H9 (cell line): Measurements from ENCODE around the gene CEP112. TPM values are rescaled to one million over a fixed set of nuclear protein-coding genes. Genes with fewer than 3 reads are reported as not detected.

Source experiments
- DNase-seq: peaks from one replicate; pipeline ENCODE4 v3.0.0-alpha.2; 2017
- H2AFZ ChIP-seq: one replicate; pipeline ENCODE4 v1.6.1; 2013; ENCODE audit warnings: mild to moderate bottlenecking, low read length, control low read depth, moderate library complexity
- H2AK5ac ChIP-seq: 2 replicates; pipeline ENCODE4 v1.6.1; 2013; ENCODE audit warnings: low read length, control low read depth, mixed read lengths; ENCODE audit not compliant: insufficient read length
- H2BK120ac ChIP-seq: one replicate; pipeline ENCODE4 v1.6.1; 2013; ENCODE audit warnings: low read depth, mild to moderate bottlenecking, low read length, control low read depth, inconsistent platforms; ENCODE audit not compliant: poor library complexity, severe bottlenecking
- H2BK12ac ChIP-seq: 2 replicates; pipeline ENCODE4 v1.6.1; 2013; ENCODE audit warnings: low read length, control low read depth, mixed read lengths, low read depth; ENCODE audit not compliant: insufficient read length
- H2BK15ac ChIP-seq: 2 replicates; pipeline ENCODE4 v1.6.1; 2013; ENCODE audit warnings: low read depth, low read length, control low read depth
- H2BK20ac ChIP-seq: one replicate; pipeline ENCODE4 v1.6.1; 2013; ENCODE audit warnings: low read depth, mild to moderate bottlenecking, low read length, control low read depth, inconsistent platforms; ENCODE audit not compliant: poor library complexity, severe bottlenecking
- H2BK5ac ChIP-seq: 2 replicates; pipeline ENCODE4 v1.6.1; 2013; ENCODE audit warnings: low read length, control low read depth, mixed read lengths; ENCODE audit not compliant: insufficient read length
- H3K14ac ChIP-seq: 2 replicates; pipeline ENCODE4 v1.6.1; 2013; ENCODE audit warnings: low read length, control low read depth; ENCODE audit not compliant: insufficient read depth
- H3K18ac ChIP-seq: 2 replicates; pipeline ENCODE4 v1.6.1; 2013; ENCODE audit warnings: low read depth, mild to moderate bottlenecking, mixed read lengths, low read length, control low read depth; ENCODE audit not compliant: insufficient read length
- H3K23ac ChIP-seq: 2 replicates; pipeline ENCODE4 v1.6.1; 2013; ENCODE audit warnings: low read length, control low read depth, mixed read lengths, low read depth; ENCODE audit not compliant: insufficient read length
- H3K23me2 ChIP-seq: 2 replicates; pipeline ENCODE4 v1.6.1; 2013; ENCODE audit warnings: low read depth, mild to moderate bottlenecking, mixed read lengths, low read length, control low read depth; ENCODE audit not compliant: insufficient read length, poor library complexity, severe bottlenecking
- H3K27ac ChIP-seq: 2 replicates; pipeline ENCODE4 v1.5.1; 2013; ENCODE audit warnings: low read length, control low read depth, mixed read lengths, low read depth; ENCODE audit not compliant: insufficient read length
- H3K27me3 ChIP-seq: 2 replicates; pipeline ENCODE4 v1.6.1; 2013; ENCODE audit warnings: low read length, control low read depth, inconsistent platforms; ENCODE audit not compliant: insufficient read depth
- H3K4ac ChIP-seq: 2 replicates; pipeline ENCODE4 v1.6.1; 2013; ENCODE audit warnings: low read depth, mild to moderate bottlenecking, control low read depth, inconsistent platforms, low read length, moderate library complexity
- H3K4me1 ChIP-seq: 2 replicates; pipeline ENCODE4 v1.6.1; 2013; ENCODE audit warnings: low read length, control low read depth, inconsistent platforms; ENCODE audit not compliant: insufficient read depth
- H3K4me2 ChIP-seq: 2 replicates; pipeline ENCODE4 v1.6.1; 2013; ENCODE audit warnings: low read length, control low read depth, mixed read lengths; ENCODE audit not compliant: insufficient read length, insufficient read depth
- H3K56ac ChIP-seq: 2 replicates; pipeline ENCODE4 v1.6.1; 2013; ENCODE audit warnings: low read depth, mild to moderate bottlenecking, mixed read lengths, low read length, control low read depth; ENCODE audit not compliant: insufficient read length
- H3K79me1 ChIP-seq: 2 replicates; pipeline ENCODE4 v1.6.1; 2013; ENCODE audit warnings: low read depth, mild to moderate bottlenecking, moderate library complexity, low read length, control low read depth, inconsistent platforms; ENCODE audit not compliant: insufficient read depth, poor library complexity, severe bottlenecking
- H3K79me2 ChIP-seq: 2 replicates; pipeline ENCODE4 v1.6.1; 2013; ENCODE audit warnings: low read length, control low read depth, inconsistent platforms; ENCODE audit not compliant: insufficient read depth
- H3K9ac ChIP-seq: 2 replicates; pipeline ENCODE4 v1.6.1; 2013; ENCODE audit warnings: low read length, control low read depth, mixed read lengths; ENCODE audit not compliant: insufficient read length; ENCODE audit errors: extremely low read depth
- H3K9me3 ChIP-seq: one replicate; pipeline ENCODE4 v1.6.1; 2013; ENCODE audit warnings: low read depth, low read length, inconsistent platforms; ENCODE audit not compliant: control insufficient read depth
- H3T11ph ChIP-seq: one replicate; pipeline ENCODE4 v1.6.1; 2013; ENCODE audit warnings: mild to moderate bottlenecking, low read length, control low read depth, inconsistent platforms
- H4K20me1 ChIP-seq: one replicate; pipeline ENCODE4 v1.6.1; 2013; ENCODE audit not compliant: control insufficient read depth, insufficient read length, insufficient read depth
- H4K5ac ChIP-seq: 2 replicates; pipeline ENCODE4 v1.6.1; 2013; ENCODE audit warnings: low read depth, mild to moderate bottlenecking, mixed read lengths, low read length, control low read depth; ENCODE audit not compliant: insufficient read length
- H4K8ac ChIP-seq: replicated peaks from 2 replicates; pipeline ENCODE4 v1.6.1; 2013; ENCODE audit warnings: low read length, control low read depth, mixed read lengths, low read depth; ENCODE audit not compliant: insufficient read length
- H4K91ac ChIP-seq: 2 replicates; pipeline ENCODE4 v1.6.1; 2013; ENCODE audit warnings: low read depth, mild to moderate bottlenecking, moderate library complexity, mixed read lengths, low read length, control low read depth; ENCODE audit not compliant: insufficient read length
- H3K27ac Mint-ChIP-seq, 3 experiments: 2 replicates in 2 of 3; 3 replicates in 1 of 3; pipeline ENCODE4 v1.8.0; 2020 to 2021; ENCODE audit warnings: mixed read lengths in 3 of 3, mild to moderate bottlenecking in 1 of 3, moderate library complexity in 1 of 3
- H3K27me3 Mint-ChIP-seq: 2 replicates; pipeline ENCODE4 v1.8.0; 2021; ENCODE audit warnings: low read depth, mild to moderate bottlenecking, moderate library complexity, mixed read lengths
- H3K36me3 Mint-ChIP-seq, 3 experiments: 2 replicates in 2 of 3; 3 replicates in 1 of 3; pipeline ENCODE4 v1.8.0; 2020 to 2021; ENCODE audit warnings: low read depth in 3 of 3, mixed read lengths in 3 of 3; ENCODE audit not compliant: insufficient read depth in 1 of 3
- H3K4me1 Mint-ChIP-seq, 2 experiments: 2 replicates each; pipeline ENCODE4 v1.8.0; 2020; ENCODE audit warnings: mixed read lengths in 2 of 2
- H3K4me3 Mint-ChIP-seq, 2 experiments: 2 replicates in 1 of 2; 3 replicates in 1 of 2; pipeline ENCODE4 v1.8.0; 2020 to 2021; ENCODE audit warnings: mild to moderate bottlenecking in 2 of 2, mixed read lengths in 2 of 2, moderate library complexity in 1 of 2
- H3K9me3 Mint-ChIP-seq, 2 experiments: 2 replicates in 1 of 2; 3 replicates in 1 of 2; pipeline ENCODE4 v1.8.0; 2020; ENCODE audit warnings: mild to moderate bottlenecking in 2 of 2, mixed read lengths in 2 of 2, moderate library complexity in 1 of 2
- CTCF ChIP-seq: fragments of 200-600 bp; sonication (generic); conservative IDR thresholded peaks from 3 replicates; pipeline ENCODE4 v1.8.0; 2021; ENCODE audit warnings: antibody characterized with exemption, mild to moderate bottlenecking
- WGBS: extraction: QIAGEN DNeasy Blood & Tissue Kit; methylation state at CpG from one replicate; pipeline ENCODE4 v1.1.7; 2013; ENCODE audit warnings: missing lambda C conversion rate, low lambda C conversion rate, mixed read lengths; ENCODE audit not compliant: insufficient read length; ENCODE audit errors: extremely low coverage; 5-methylcytosine and 5-hydroxymethylcytosine counted together
- total RNA-seq: library from RNA; stranded (reverse); gene quantifications from 2 replicates; pipeline ENCODE4 v1.2.1, GENCODE V29; 2021

CEP112 gene
- total RNA-seq, 1 experiment from 2014 or later: 5.4 TPM

- Histone ChIP-seq H2BK15ac (no peak overlapping the region), H3K23ac (no peak overlapping the region), H3K79me1 (no peaks in the 10 kb centered on the region), H2AK5ac (no peak overlapping the region), H3K27ac (no peak overlapping the region), H4K20me1 (no peaks in the 10 kb centered on the region), H3T11ph (no peak overlapping the region), H2BK12ac (no peak overlapping the region), H2BK20ac (no peak overlapping the region), H4K5ac (no peak overlapping the region), H3K23me2 (no peaks in the 10 kb centered on the region), H2BK120ac (no peak overlapping the region), H3K27me3 (no peaks in the 10 kb centered on the region), H3K9ac (no peak overlapping the region), H3K4ac (no peak overlapping the region), H4K91ac (no peak overlapping the region), H3K4me2 (no peak overlapping the region), H3K14ac (no peak overlapping the region), H2BK5ac (no peak overlapping the region), H2AFZ (no peak overlapping the region), H3K79me2 (no peaks in the 10 kb centered on the region), H3K18ac (no peak overlapping the region), H3K9me3 (no peaks in the 10 kb centered on the region), H3K4me1 (no peaks in the 10 kb centered on the region), H4K8ac (no peak overlapping the region), H3K56ac (no peak overlapping the region)
- H3K27ac Mint-ChIP-seq: no peak overlapping the region
- no peak for TF ChIP-seq CTCF
- peaks cover 5 to 8% of the 10 kb centered on the region in 2 experiments; a peak in 3 of 4 replicates for H3K4me1 Mint-ChIP-seq
- H3K36me3 Mint-ChIP-seq: no peaks in the 10 kb centered on the region; a peak in 2 of 7 replicates
- H3K4me3 Mint-ChIP-seq: no peak overlapping the region
- no CpG with 5 or more reads among the region's 2 CpGs for WGBS
- peaks cover 0 to 2% of the 10 kb centered on the region in 2 experiments; a peak in 1 of 5 replicates for H3K9me3 Mint-ChIP-seq
- DNase-seq: no peak
- H3K27me3 Mint-ChIP-seq: no peaks in the 10 kb centered on the region; the same call in 1 of the 2 replicates
Measured at GRCh38 chr17:65609749-65610148, 582.2 kb downstream of the CEP112 start.
